Ovary (tissue), 9 donors: ENCODE measurements around the gene MEF2C. TPM values are rescaled to one million over a fixed set of nuclear protein-coding genes. Genes with fewer than 3 reads are reported as not detected.

ENCODE experiments used
- DNase-seq, 5 donors: peaks; one replicate each; pipeline ENCODE4 v3.0.0-alpha.2; 2019 to 2020
- H3K27ac ChIP-seq, 2 donors: fragments of 200-600 bp; one replicate each; pipeline versions ENCODE4 v1.5.1 to v1.8.0; 2019 to 2022
- H3K27me3 ChIP-seq: fragments of 200-600 bp; one replicate; pipeline ENCODE4 v1.8.0; 2022
- H3K36me3 ChIP-seq: fragments of 200-600 bp; sonication (generic); one replicate; pipeline ENCODE4 v1.5.1; 2019
- H3K4me1 ChIP-seq: one replicate; pipeline ENCODE4 v1.8.1; 2013; ENCODE audit warnings: mild to moderate bottlenecking, moderate library complexity; ENCODE audit not compliant: insufficient read depth
- H3K4me3 ChIP-seq: fragments of 200-600 bp; sonication (generic); one replicate; pipeline ENCODE4 v1.5.1; 2017
- H3K9me3 ChIP-seq, 2 donors: fragments of 200-600 bp in 1 of 2; sonication (generic) in 1 of 2; one replicate each; pipeline versions ENCODE4 v1.5.1 to v1.8.1; 2013 to 2019; ENCODE audit warnings: mild to moderate bottlenecking in 1 of 2, moderate library complexity in 1 of 2
- CTCF ChIP-seq, 3 donors: fragments of 450-650 bp in 2 of 3; fragments of 200-600 bp in 1 of 3; IDR thresholded peaks; one replicate each; pipeline versions ENCODE4 v1.5.1 to v1.8.0; 2016 to 2022; ENCODE audit warnings: antibody characterized with exemption in 3 of 3, mild to moderate bottlenecking in 1 of 3
- EP300 ChIP-seq: sonication (generic); formaldehyde crosslinking; IDR thresholded peaks from one replicate; pipeline ENCODE4 v1.6.1; 2017; ENCODE audit warnings: antibody characterized with exemption
- POLR2A ChIP-seq: fragments of 450-650 bp; IDR thresholded peaks from one replicate; pipeline ENCODE4 v1.6.1; 2017; ENCODE audit warnings: antibody characterized with exemption, mild to moderate bottlenecking, moderate library complexity
- WGBS, 3 donors: extraction: QIAGEN DNeasy Blood & Tissue Kit in 1 of 3; methylation state at CpG; one replicate each; pipeline versions ENCODE4 v1.1.5 to v1.1.7; 2013 to 2017; 5-methylcytosine and 5-hydroxymethylcytosine counted together
- intact Hi-C, 4 donors: fragments of 100-400 bp; cut with DNase I; formaldehyde crosslinking; loops; one replicate each; pipeline versions ENCODE4 v1.11.0 to v1.15.1; 2022 to 2023
- polyA plus RNA-seq, 2 donors: library from polyadenylated mRNA; stranded (reverse); fragments of 200-250 nt in 1 of 2; fragments of 350-450 nt in 1 of 2; fragmentation: Illumina TruSeq in 1 of 2; extraction: RNeasy Lipid Tissue Mini Kit (QIAGEN cat#74804) in 1 of 2; gene quantifications; one replicate each; pipeline ENCODE4 v1.2.3, GENCODE V29; 2013 to 2014
- total RNA-seq, 7 donors: library from RNA; depleted of rRNA in 2 of 7; stranded (reverse); fragments of >200 nt in 2 of 7; fragmentation: NEBNext Ultra II Directional in 3 of 7; extraction: Animal tissue kit (Norgen Biotek cat#: 25700) in 3 of 7; gene quantifications; one replicate each; pipeline versions ENCODE4 v1.1.0 to v1.2.4, GENCODE V29; 2016 to 2023
- donor health status: DM: no; HTN: no; CAD: no; lungs with moderate emphysema.
- donor health status: DM: no; HTN: no; CAD: no.
- donor health status: Bipolar disorder and iron deficiency.
- donor health status: DM: yes; HTN: yes; CAD: no.
- donor health status: DM: no; HTN: no; CAD: no.
- donor health status: DM: yes; HTN: yes; CAD: no.

MEF2C gene
- total and polyA plus RNA-seq, 9 donors: 27.2 to 91.4 (median 73.8) TPM

DNA sequence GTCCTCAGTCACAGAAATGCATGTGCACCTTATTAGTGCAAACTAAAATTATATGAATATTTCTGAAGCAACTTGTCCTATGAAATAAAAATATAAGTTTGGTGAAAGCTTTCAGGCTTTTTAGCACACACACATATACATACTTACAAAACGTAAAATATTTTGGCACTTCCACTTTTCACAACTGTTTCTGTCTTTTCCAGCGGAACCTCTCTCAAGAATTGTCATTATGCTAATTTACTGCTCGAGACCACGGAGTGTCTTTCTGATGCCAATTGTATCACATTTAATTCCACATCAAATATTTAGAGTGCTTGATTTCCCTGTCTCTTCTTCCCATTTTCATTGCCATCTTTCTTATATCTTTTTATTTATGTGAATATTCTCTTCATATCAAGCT lies 100.4 kb downstream of the MEF2C start:
- H3K4me3 ChIP-seq: no peak overlapping the region
- intact Hi-C loops: no loop called here
- no peaks in the 10 kb centered on the region for H3K9me3 ChIP-seq
- WGBS, 3 donors: 92 to 97% (median 93%) methylated on average over 4 of the region's 4 CpGs
- no peaks in the 10 kb centered on the region for H3K27me3 ChIP-seq
- no peak overlapping the region for H3K27ac ChIP-seq
- H3K4me1 ChIP-seq: peaks cover 2% of the 10 kb centered on the region
- no peak for DNase-seq
- TF ChIP-seq EP300 (no peak), CTCF (IDR thresholded peaks at IDR 0.05) (no peak), POLR2A (no peak)
- no peaks in the 10 kb centered on the region for H3K36me3 ChIP-seq

DNA sequence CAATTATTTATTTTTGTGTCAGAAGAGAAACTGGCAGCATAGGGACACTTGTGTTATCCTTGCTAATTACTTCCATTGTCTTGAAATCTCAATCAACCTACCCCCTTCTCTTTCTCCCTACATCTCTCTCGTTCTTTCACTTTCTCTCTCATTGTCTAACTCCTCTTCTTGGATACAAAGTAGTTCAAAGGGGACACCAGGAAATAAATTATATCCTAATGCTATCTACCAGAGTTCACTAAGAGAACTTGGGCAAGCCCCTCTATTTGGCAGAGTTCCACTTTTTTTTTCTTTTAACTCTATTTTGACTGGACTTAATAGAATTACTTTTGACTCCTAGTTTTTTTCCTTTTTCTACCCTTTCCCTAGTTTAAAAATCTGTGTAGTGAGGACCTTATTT lies 102.2 kb downstream of the MEF2C start:
- Histone ChIP-seq H3K36me3 (no peaks in the 10 kb centered on the region), H3K27me3 (no peaks in the 10 kb centered on the region), H3K4me3 (no peak overlapping the region), H3K27ac (no peak overlapping the region), H3K4me1 (peaks cover 2% of the 10 kb centered on the region), H3K9me3 (no peaks in the 10 kb centered on the region)
- no peak for DNase-seq
- 74 to 86% (median 77%) methylated on average over 1 of the region's 1 CpG for WGBS, 3 donors
- TF ChIP-seq EP300 (no peak), CTCF (IDR thresholded peaks at IDR 0.05) (no peak), POLR2A (no peak)
- intact Hi-C loops: loop anchor here in 1 of 4 donors (2.0 kb wide), 1 partner anchor 62 kb away; no protein-coding TSS in a partner anchor

DNA sequence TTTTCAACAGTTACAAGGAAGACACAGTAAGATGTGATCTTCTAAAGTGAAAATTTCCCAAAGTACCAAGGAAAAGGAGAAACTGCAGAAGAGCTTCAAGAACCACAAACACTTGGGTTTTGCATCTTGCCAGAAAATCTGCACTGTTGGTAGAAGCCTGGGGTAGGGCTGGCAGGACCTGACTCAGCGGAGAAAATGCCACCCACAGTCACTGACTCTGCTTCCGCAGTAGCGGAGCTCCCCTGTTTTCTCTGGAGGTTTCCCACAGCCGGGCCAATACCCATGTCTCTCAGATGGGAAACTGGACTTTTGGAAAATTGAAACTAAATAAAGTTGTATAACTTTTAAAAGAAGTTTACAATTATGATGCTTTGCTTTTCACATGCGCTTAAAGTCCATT lies 104.2 kb downstream of the MEF2C start:
- no peaks in the 10 kb centered on the region for H3K9me3 ChIP-seq
- intact Hi-C loops: no loop called here
- H3K4me1 ChIP-seq: peaks cover 2% of the 10 kb centered on the region
- no peak overlapping the region for H3K27ac ChIP-seq
- H3K36me3 ChIP-seq: no peaks in the 10 kb centered on the region
- H3K27me3 ChIP-seq: no peaks in the 10 kb centered on the region
- TF ChIP-seq CTCF (IDR thresholded peaks at IDR 0.05) (no peak), EP300 (no peak), POLR2A (no peak)
- no peak overlapping the region for H3K4me3 ChIP-seq
- WGBS, 3 donors: 78 to 87% (median 83%) methylated on average over 5 of the region's 5 CpGs
- no peak for DNase-seq

GRCh38 chr5:88776692-88777091 lies 106.3 kb downstream of the MEF2C start:
- intact Hi-C loops: no loop called here
- H3K4me1 ChIP-seq: no peaks in the 10 kb centered on the region
- H3K27ac ChIP-seq: no peak overlapping the region
- WGBS, 3 donors: 88 to 94% (median 89%) methylated on average over 4 of the region's 4 CpGs
- no peak for DNase-seq
- no peaks in the 10 kb centered on the region for H3K27me3 ChIP-seq
- TF ChIP-seq CTCF (IDR thresholded peaks at IDR 0.05) (no peak), EP300 (no peak), POLR2A (no peak)
- no peaks in the 10 kb centered on the region for H3K9me3 ChIP-seq
- H3K4me3 ChIP-seq: no peak overlapping the region
- no peaks in the 10 kb centered on the region for H3K36me3 ChIP-seq
